Neural cell (in vitro differentiated cells): ENCODE data around the gene SEC16A.

Experiments used
- CTCF ChIP-seq: fragments of 450-650 bp; IDR thresholded peaks from 2 replicates; pipeline ENCODE4 v1.5.1; 2014; ENCODE audit warnings: antibody characterized with exemption, mild to moderate bottlenecking, moderate library complexity; ENCODE audit not compliant: poor library complexity, severe bottlenecking
- EP300 ChIP-seq: fragments of 450-650 bp; conservative IDR thresholded peaks from 2 replicates; pipeline ENCODE4 v1.6.1; 2014; ENCODE audit warnings: antibody characterized with exemption, mild to moderate bottlenecking, moderate library complexity; ENCODE audit not compliant: poor library complexity, severe bottlenecking
- EZH2 ChIP-seq: fragments of 200-600, 300-800 bp; shearing (Covaris generic), sonication (generic); IDR thresholded peaks from 2 replicates; pipeline ENCODE4 v1.6.1; 2014; ENCODE audit warnings: antibody characterized with exemption, low read length, borderline replicate concordance, mild to moderate bottlenecking; ENCODE audit not compliant: insufficient read depth, poor library complexity, severe bottlenecking
- MXI1 ChIP-seq: fragments of 450-650 bp; conservative IDR thresholded peaks from 2 replicates; pipeline ENCODE4 v1.6.1; 2014; ENCODE audit warnings: antibody characterized with exemption, mild to moderate bottlenecking; ENCODE audit not compliant: poor library complexity, severe bottlenecking
- POLR2AphosphoS5 ChIP-seq: IDR thresholded peaks from 2 replicates; pipeline ENCODE4 v1.6.1; 2012
- RAD21 ChIP-seq: fragments of 450-650 bp; conservative IDR thresholded peaks from 2 replicates; pipeline ENCODE4 v1.6.1; 2014; ENCODE audit warnings: antibody characterized with exemption, mild to moderate bottlenecking, moderate library complexity
- REST ChIP-seq: IDR thresholded peaks from 2 replicates; pipeline ENCODE4 v1.6.1; 2012; ENCODE audit warnings: borderline replicate concordance
- SMC3 ChIP-seq: fragments of 450-650 bp; conservative IDR thresholded peaks from 2 replicates; pipeline ENCODE4 v1.6.1; 2014; ENCODE audit warnings: antibody characterized with exemption, mild to moderate bottlenecking, moderate library complexity; ENCODE audit not compliant: poor library complexity
- TAF1 ChIP-seq: IDR thresholded peaks from 2 replicates; pipeline ENCODE4 v1.6.1; 2012; ENCODE audit warnings: low read depth

- TF ChIP-seq CTCF (no peak), POLR2AphosphoS5 (no peak), EZH2 (no peak), EP300 (no peak), REST (no peak), SMC3 (no peak), TAF1 (no peak), RAD21 (no peak), MXI1 (no peak)
These were observed 90.0 kb downstream of the SEC16A start for GRCh38 chr9:136392538-136393449.
